SU-DHL-6 (cell line): ENCODE data around the gene UNC5A.

Experiments used
- EZH2phosphoT487 ChIP-seq: fragments of 200-600 bp; sonication (generic), shearing (Covaris generic); conservative IDR thresholded peaks from 2 replicates; pipeline ENCODE4 v1.6.1; 2018; ENCODE audit warnings: mild to moderate bottlenecking, antibody characterized with exemption, low read length, moderate library complexity, mixed read lengths
- TF ChIP-seq, protein P1 (sequence below): fragments of 200-600 bp; sonication (generic); IDR thresholded peaks from one replicate; pipeline ENCODE4 v1.5.1; 2017; ENCODE audit warnings: antibody characterized with exemption, mild to moderate bottlenecking, low read length, moderate library complexity; ENCODE audit not compliant: insufficient read depth, poor library complexity, severe bottlenecking

DNA sequence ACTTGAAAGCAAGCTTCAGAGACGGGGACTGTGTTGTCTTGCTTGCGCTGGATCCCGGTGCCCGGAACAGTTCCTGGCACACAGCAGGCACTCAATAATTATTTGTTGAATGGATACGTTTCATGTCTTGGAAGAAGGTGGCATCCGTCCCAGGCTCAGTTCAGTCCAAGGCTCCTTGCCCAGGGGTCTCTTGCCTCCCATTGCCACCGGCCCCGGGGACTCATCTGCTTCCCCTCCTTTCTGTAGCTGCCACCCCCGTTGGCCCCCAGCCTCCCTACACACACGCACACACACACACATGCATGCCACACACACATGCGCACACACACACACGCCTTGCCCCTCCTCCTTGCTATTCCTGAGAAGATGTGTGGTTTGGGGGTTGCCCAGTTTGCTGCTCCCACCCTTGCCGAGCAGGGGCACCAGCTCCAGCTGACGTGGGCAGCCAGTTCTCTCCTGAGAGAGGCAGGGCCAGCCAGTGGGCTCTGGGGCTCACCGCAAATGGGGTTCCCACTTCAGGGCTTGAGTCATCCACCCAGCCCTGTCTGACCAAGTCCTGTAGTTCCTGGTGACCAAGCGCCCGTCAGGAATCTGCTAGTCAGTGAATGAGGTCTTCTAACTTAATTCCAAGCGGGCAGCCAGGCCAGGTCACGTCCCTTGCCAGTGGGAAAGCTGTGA, 47.0 kb downstream of the UNC5A start:
- no peak for TF ChIP-seq EZH2phosphoT487
- TF ChIP-seq, protein P1, sequence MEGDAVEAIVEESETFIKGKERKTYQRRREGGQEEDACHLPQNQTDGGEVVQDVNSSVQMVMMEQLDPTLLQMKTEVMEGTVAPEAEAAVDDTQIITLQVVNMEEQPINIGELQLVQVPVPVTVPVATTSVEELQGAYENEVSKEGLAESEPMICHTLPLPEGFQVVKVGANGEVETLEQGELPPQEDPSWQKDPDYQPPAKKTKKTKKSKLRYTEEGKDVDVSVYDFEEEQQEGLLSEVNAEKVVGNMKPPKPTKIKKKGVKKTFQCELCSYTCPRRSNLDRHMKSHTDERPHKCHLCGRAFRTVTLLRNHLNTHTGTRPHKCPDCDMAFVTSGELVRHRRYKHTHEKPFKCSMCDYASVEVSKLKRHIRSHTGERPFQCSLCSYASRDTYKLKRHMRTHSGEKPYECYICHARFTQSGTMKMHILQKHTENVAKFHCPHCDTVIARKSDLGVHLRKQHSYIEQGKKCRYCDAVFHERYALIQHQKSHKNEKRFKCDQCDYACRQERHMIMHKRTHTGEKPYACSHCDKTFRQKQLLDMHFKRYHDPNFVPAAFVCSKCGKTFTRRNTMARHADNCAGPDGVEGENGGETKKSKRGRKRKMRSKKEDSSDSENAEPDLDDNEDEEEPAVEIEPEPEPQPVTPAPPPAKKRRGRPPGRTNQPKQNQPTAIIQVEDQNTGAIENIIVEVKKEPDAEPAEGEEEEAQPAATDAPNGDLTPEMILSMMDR, result no peak
